Measurements from ENCODE around the gene SMPD4.
"Not testable (repeated sequence)": the region's sequence is repeated elsewhere in the genome, so short reads cannot be mapped to it uniquely, and the experiment has no call there.

SMPD4 gene

GRCh38 chr2:130185896-130186295, 4.5 kb upstream of the SMPD4 start:
- DNase-seq: no peak

- no peak for DNase-seq
These were observed 4.0 kb upstream of the SMPD4 start for GRCh38 chr2:130185436-130185835.

- DNase-seq: no peak
These were observed 2.3 kb upstream of the SMPD4 start for GRCh38 chr2:130183512-130184373.

GRCh38 chr2:130182826-130183511, 1.6 kb upstream of the SMPD4 start:
- DNase-seq: peak in 1 of 2 experiments; percentile 3

GRCh38 chr2:130181880-130182682, 679 bp upstream of the SMPD4 start, which contains the start of gene MZT2B:
Gene MZT2B, plus strand, starts transcription at chr2:130182262. Its CDS starts 21 bp downstream, at chr2:130182283.
- peak; percentile 72 to 76 for DNase-seq

GRCh38 chr2:130180404-130181324, 738 bp downstream of the SMPD4 start:
- DNase-seq: not testable (repeated sequence)

- not testable (repeated sequence) for DNase-seq
These were observed 6.5 kb downstream of the SMPD4 start for GRCh38 chr2:130174866-130175265.

- DNase-seq: no peak
These were observed 11.5 kb downstream of the SMPD4 start for GRCh38 chr2:130169896-130170295.

- not testable (repeated sequence) for DNase-seq
These were observed 12.2 kb downstream of the SMPD4 start for GRCh38 chr2:130169163-130169562.

GRCh38 chr2:130166611-130167010, 14.8 kb downstream of the SMPD4 start:
- not testable (repeated sequence) for DNase-seq

- no peak for DNase-seq
These were observed 15.9 kb downstream of the SMPD4 start for GRCh38 chr2:130165293-130166016.

- DNase-seq: no peak
These were observed 18.4 kb downstream of the SMPD4 start for GRCh38 chr2:130162968-130163367.

- not testable (repeated sequence) for DNase-seq
These were observed 18.9 kb downstream of the SMPD4 start for GRCh38 chr2:130162486-130162885.

GRCh38 chr2:130160838-130161705, 20.3 kb downstream of the SMPD4 start:
- not testable (repeated sequence) for DNase-seq

- DNase-seq: no peak
These were observed 21.3 kb downstream of the SMPD4 start for GRCh38 chr2:130160131-130160530.

- not testable (repeated sequence) for DNase-seq
These were observed 22.0 kb downstream of the SMPD4 start for GRCh38 chr2:130159376-130159775.

GRCh38 chr2:130158631-130159030, 22.8 kb downstream of the SMPD4 start:
- no peak for DNase-seq

- DNase-seq: peak in 1 of 2 experiments; percentile 33
These were observed 23.4 kb downstream of the SMPD4 start for GRCh38 chr2:130157825-130158514.

- DNase-seq: not testable (repeated sequence)
These were observed 24.0 kb downstream of the SMPD4 start for GRCh38 chr2:130157354-130157753.

GRCh38 chr2:130156624-130157004, 24.8 kb downstream of the SMPD4 start:
- DNase-seq: no peak

All from Kasumi-1 (cell line).